ENCODE results near the gene CYGB. TPM values are rescaled to one million over a fixed set of nuclear protein-coding genes. Genes with fewer than 3 reads are reported as not detected.

The CYGB gene
- total RNA-seq, 1 experiment from 2014 or later = 0.56 TPM

GRCh38 chr17:76585033-76585648 is 47.6 kb upstream of the CYGB start:
- H3K36me3 ChIP-seq (ENCODE audit: insufficient read depth, low read length, poor library complexity, severe bottlenecking) = no peaks in the 10 kb centered on the region
- BruUV-seq (replicated peaks) = no TSS peak

GRCh38 chr17:76584427-76585032 is 47.0 kb upstream of the CYGB start:
- POLR2A ChIA-PET (ENCODE audit: low non-redundant PET) = no interaction called here
- no peak for TF ChIP-seq EZH2 (IDR thresholded peaks at IDR 0.05; ENCODE audit: borderline replicate concordance, low read depth, low read length, poor library complexity, severe bottlenecking)
- TF ChIP-seq CTCF (conservative IDR thresholded peaks at IDR 0.05; ENCODE audit: low read depth, low read length) = no peak
- Histone ChIP-seq H3K4me3 (ENCODE audit: low read depth, low read length, poor library complexity, severe bottlenecking) (peak overlapping the region; percentile 50), H3K9me3 (ENCODE audit: low read depth, low read length, poor library complexity, severe bottlenecking) (no peaks in the 10 kb centered on the region), H3K27ac (ENCODE audit: low read depth, low read length, poor library complexity, severe bottlenecking) (no peak overlapping the region), H3K4me1 (ENCODE audit: insufficient read depth, low read length, poor library complexity, severe bottlenecking) (peaks cover 8% of the 10 kb centered on the region), H3K36me3 (ENCODE audit: insufficient read depth, low read length, poor library complexity, severe bottlenecking) (no peaks in the 10 kb centered on the region), H3K27me3 (replicated peaks; ENCODE audit: insufficient read depth, low read depth, low read length, poor library complexity) (peaks cover 28% of the 10 kb centered on the region)
- CTCF ChIA-PET = interaction anchor here (0.6 kb wide), 2 partner anchors 18 to 38 kb away, joined by 3 to 4 read pairs; no protein-coding TSS in a partner anchor
- intact Hi-C loops (cut with micrococcal nuclease; ENCODE audit: unreplicated experiment) = no loop called here
- DNase-seq (ENCODE audit: low spot score) = no peak
- BruUV-seq (replicated peaks) = no TSS peak

More at GRCh38 chr17:76585033-76585648, 47.6 kb upstream of the CYGB start:
- intact Hi-C loops (cut with micrococcal nuclease; ENCODE audit: unreplicated experiment) = no loop called here
- peaks cover 28% of the 10 kb centered on the region for H3K27me3 ChIP-seq (replicated peaks; ENCODE audit: insufficient read depth, low read depth, low read length, poor library complexity)
- H3K4me3 ChIP-seq (ENCODE audit: low read depth, low read length, poor library complexity, severe bottlenecking) = peak overlapping the region; percentile 50
- H3K4me1 ChIP-seq (ENCODE audit: insufficient read depth, low read length, poor library complexity, severe bottlenecking) = peaks cover 8% of the 10 kb centered on the region
- CTCF ChIA-PET = no interaction called here
- TF ChIP-seq CTCF (conservative IDR thresholded peaks at IDR 0.05; ENCODE audit: low read depth, low read length) = no peak
- peak; percentile 90 for TF ChIP-seq EZH2 (IDR thresholded peaks at IDR 0.05; ENCODE audit: borderline replicate concordance, low read depth, low read length, poor library complexity, severe bottlenecking)
- POLR2A ChIA-PET (ENCODE audit: low non-redundant PET) = no interaction called here
- H3K9me3 ChIP-seq (ENCODE audit: low read depth, low read length, poor library complexity, severe bottlenecking) = no peaks in the 10 kb centered on the region
- H3K27ac ChIP-seq (ENCODE audit: low read depth, low read length, poor library complexity, severe bottlenecking) = no peak overlapping the region
- DNase-seq (ENCODE audit: low spot score) = no peak

GRCh38 chr17:76582660-76583059 is 45.2 kb upstream of the CYGB start:
- ChIA-PET CTCF (no interaction called here), POLR2A (ENCODE audit: low non-redundant PET) (no interaction called here)
- Histone ChIP-seq H3K4me3 (ENCODE audit: low read depth, low read length, poor library complexity, severe bottlenecking) (no peak overlapping the region), H3K36me3 (ENCODE audit: insufficient read depth, low read length, poor library complexity, severe bottlenecking) (no peaks in the 10 kb centered on the region), H3K27ac (ENCODE audit: low read depth, low read length, poor library complexity, severe bottlenecking) (no peak overlapping the region), H3K4me1 (ENCODE audit: insufficient read depth, low read length, poor library complexity, severe bottlenecking) (peaks cover 8% of the 10 kb centered on the region), H3K9me3 (ENCODE audit: low read depth, low read length, poor library complexity, severe bottlenecking) (no peaks in the 10 kb centered on the region), H3K27me3 (replicated peaks; ENCODE audit: insufficient read depth, low read depth, low read length, poor library complexity) (peaks cover 28% of the 10 kb centered on the region)
- no peak for DNase-seq (ENCODE audit: low spot score)
- TF ChIP-seq EZH2 (IDR thresholded peaks at IDR 0.05; ENCODE audit: borderline replicate concordance, low read depth, low read length, poor library complexity, severe bottlenecking) (no peak), CTCF (conservative IDR thresholded peaks at IDR 0.05; ENCODE audit: low read depth, low read length) (no peak)
- BruUV-seq (replicated peaks) = no TSS peak
- intact Hi-C loops (cut with micrococcal nuclease; ENCODE audit: unreplicated experiment) = no loop called here

Data from A673 (cell line).